CD4-positive, alpha-beta T cell (primary cell): ENCODE data around the gene RAB35. TPM values are rescaled to one million over a fixed set of nuclear protein-coding genes. Genes with fewer than 3 reads are reported as not detected.

ENCODE experiments used
- ATAC-seq: fragments of 200-7000 bp; cut with Tn5 transposase; one replicate; pipeline ENCODE4 v1.10.0; 2022; ENCODE audit warnings: mild to moderate bottlenecking; ENCODE audit not compliant: poor library complexity
- CTCF ChIA-PET: fragments of 350-600 bp; sonication (Branson Sonifier 250); formaldehyde crosslinking; loops from one replicate; lab custom pipeline; 2021; ENCODE audit warnings: antibody characterized with exemption, inconsistent platforms; lab: Charles Lee
- POLR2A ChIA-PET: fragments of 350-600 bp; sonication (Branson Sonifier 250); formaldehyde crosslinking; loops from one replicate; lab custom pipeline; 2021; ENCODE audit warnings: antibody characterized with exemption, inconsistent platforms; lab: Charles Lee
- DNase-seq, 14 experiments: peaks; one replicate each; pipeline ENCODE4 v3.0.0-alpha.2; 2013 to 2020; ENCODE audit warnings: mixed read lengths in 2 of 14
- H3K27ac ChIP-seq, 2 donors: one replicate each; pipeline versions ENCODE4 v1.5.1 to v1.7.0; 2013; ENCODE audit warnings: low read length in 2 of 2, low read depth in 1 of 2, mild to moderate bottlenecking in 1 of 2
- H3K27me3 ChIP-seq, 2 experiments: 1 replicate in 1 of 2; 2 replicates in 1 of 2; pipeline versions ENCODE4 v1.6.1 to v1.7.0; 2013; ENCODE audit warnings: low read length in 2 of 2, control low read depth in 1 of 2, mild to moderate bottlenecking in 1 of 2, moderate library complexity in 1 of 2; ENCODE audit not compliant: insufficient read depth in 2 of 2, control insufficient read depth in 1 of 2
- H3K36me3 ChIP-seq: one replicate; pipeline ENCODE4 v1.6.1; 2013; ENCODE audit warnings: low read length, control low read depth; ENCODE audit not compliant: insufficient read depth
- H3K4me1 ChIP-seq: one replicate; pipeline ENCODE4 v1.6.1; 2013; ENCODE audit warnings: low read length, control low read depth; ENCODE audit not compliant: insufficient read depth
- H3K4me3 ChIP-seq: one replicate; pipeline ENCODE4 v1.5.1; 2013; ENCODE audit warnings: mild to moderate bottlenecking, low read length, moderate library complexity
- H3K9me3 ChIP-seq, 2 experiments: 1 replicate in 1 of 2; 2 replicates in 1 of 2; pipeline versions ENCODE4 v1.6.1 to v1.7.0; 2013; ENCODE audit warnings: low read length in 2 of 2, mild to moderate bottlenecking in 2 of 2, control low read depth in 1 of 2, moderate library complexity in 1 of 2; ENCODE audit not compliant: control insufficient read depth in 1 of 2, insufficient read depth in 1 of 2
- H3K27ac Mint-ChIP-seq: one replicate; pipeline ENCODE4 v1.8.0; 2020; ENCODE audit warnings: mixed read lengths
- H3K27me3 Mint-ChIP-seq: one replicate; pipeline ENCODE4 v1.8.0; 2021; ENCODE audit warnings: mixed read lengths
- H3K36me3 Mint-ChIP-seq: one replicate; pipeline ENCODE4 v1.8.0; 2021; ENCODE audit warnings: low read depth, mixed read lengths
- H3K4me1 Mint-ChIP-seq: one replicate; pipeline ENCODE4 v1.8.0; 2021; ENCODE audit warnings: low read depth, mixed read lengths
- H3K4me3 Mint-ChIP-seq: one replicate; pipeline ENCODE4 v1.8.0; 2020; ENCODE audit warnings: mild to moderate bottlenecking, mixed read lengths
- H3K9me3 Mint-ChIP-seq: one replicate; pipeline ENCODE4 v1.8.0; 2020; ENCODE audit warnings: mixed read lengths
- CTCF ChIP-seq: fragments of 200-600 bp; IDR thresholded peaks from one replicate; pipeline ENCODE4 v1.8.0; 2022; ENCODE audit warnings: antibody characterized with exemption, mild to moderate bottlenecking
- intact Hi-C, 2 experiments: fragments of 100-400 bp; cut with DNase I in 1 of 2; cut with micrococcal nuclease in 1 of 2; formaldehyde crosslinking; loops; one replicate each; pipeline versions ENCODE4 v1.15.1 to v1.9.0; 2023 to 2025; cut with DNase I, micrococcal nuclease
- total RNA-seq, 174 experiments: library from RNA in 2 of 174; stranded (reverse) in 2 of 174; gene quantifications; one replicate each; pipeline ENCODE4 v1.2.3 and lab custom pipeline; 2021 to 2026

RAB35 gene
- total RNA-seq, 2 experiments from 2014 or later: 49.7 to 53.8 TPM

- Histone ChIP-seq H3K36me3 (peaks cover 86% of the 10 kb centered on the region), H3K4me1 (no peaks in the 10 kb centered on the region), H3K27ac (no peak overlapping the region), H3K27me3 (no peaks in the 10 kb centered on the region), H3K4me3 (no peak overlapping the region), H3K9me3 (no peaks in the 10 kb centered on the region)
- no peak for TF ChIP-seq CTCF
- DNase-seq (no peak), ATAC-seq (no peak)
- POLR2A ChIA-PET: interaction anchor here (0.6 to 1.6 kb wide), 2 partner anchors 34 to 50 kb away, joined by 3 to 4 read pairs; partner anchors contain the start of gene RPLP0
- peaks cover 74% of the 10 kb centered on the region for H3K36me3 Mint-ChIP-seq
- H3K4me3 Mint-ChIP-seq: no peak overlapping the region
- H3K27ac Mint-ChIP-seq: no peak overlapping the region
- intact Hi-C loops: no loop called here
- CTCF ChIA-PET: no interaction called here
- H3K27me3 Mint-ChIP-seq: no peaks in the 10 kb centered on the region
- H3K9me3 Mint-ChIP-seq: no peaks in the 10 kb centered on the region
- H3K4me1 Mint-ChIP-seq: no peaks in the 10 kb centered on the region
Measured at GRCh38 chr12:120150919-120151525, 34.5 kb upstream of the RAB35 start.

- Histone ChIP-seq H3K9me3 (no peaks in the 10 kb centered on the region), H3K36me3 (peaks cover 80% of the 10 kb centered on the region), H3K4me3 (no peak overlapping the region), H3K4me1 (no peaks in the 10 kb centered on the region), H3K27me3 (no peaks in the 10 kb centered on the region), H3K27ac (no peak overlapping the region)
- no peak for ATAC-seq
- no peak for DNase-seq
- Mint-ChIP-seq H3K4me3 (no peak overlapping the region), H3K4me1 (no peaks in the 10 kb centered on the region), H3K36me3 (peaks cover 70% of the 10 kb centered on the region), H3K9me3 (no peaks in the 10 kb centered on the region), H3K27me3 (no peaks in the 10 kb centered on the region), H3K27ac (no peak overlapping the region)
- no peak for TF ChIP-seq CTCF
- intact Hi-C loops: no loop called here
- ChIA-PET CTCF (no interaction called here), POLR2A (interaction anchor here (1.0 kb wide), 1 partner anchor 53 kb away, joined by 3 read pairs; the partner anchor contains the start of gene RPLP0)
Measured at GRCh38 chr12:120148011-120148410, 31.5 kb upstream of the RAB35 start.

- no peak for ATAC-seq
- DNase-seq: no peak
- Mint-ChIP-seq H3K9me3 (no peaks in the 10 kb centered on the region), H3K27ac (no peak overlapping the region), H3K27me3 (no peaks in the 10 kb centered on the region), H3K4me3 (no peak overlapping the region), H3K36me3 (peaks cover 89% of the 10 kb centered on the region), H3K4me1 (no peaks in the 10 kb centered on the region)
- Histone ChIP-seq H3K9me3 (no peaks in the 10 kb centered on the region), H3K4me1 (no peaks in the 10 kb centered on the region), H3K27ac (no peak overlapping the region), H3K36me3 (peaks cover 92% of the 10 kb centered on the region), H3K4me3 (no peak overlapping the region), H3K27me3 (no peaks in the 10 kb centered on the region)
- ChIA-PET CTCF (no interaction called here), POLR2A (no interaction called here)
- TF ChIP-seq CTCF: no peak
- intact Hi-C loops: no loop called here
Measured at GRCh38 chr12:120145164-120145563, 28.6 kb upstream of the RAB35 start.
